ENCODE results near the gene ATP13A4. TPM values are rescaled to one million over a fixed set of nuclear protein-coding genes. Genes with fewer than 3 reads are reported as not detected.

ATP13A4 gene
- total and polyA plus RNA-seq, 8 donors = 5.7 to 15.7 (median 9.8) TPM

DNA sequence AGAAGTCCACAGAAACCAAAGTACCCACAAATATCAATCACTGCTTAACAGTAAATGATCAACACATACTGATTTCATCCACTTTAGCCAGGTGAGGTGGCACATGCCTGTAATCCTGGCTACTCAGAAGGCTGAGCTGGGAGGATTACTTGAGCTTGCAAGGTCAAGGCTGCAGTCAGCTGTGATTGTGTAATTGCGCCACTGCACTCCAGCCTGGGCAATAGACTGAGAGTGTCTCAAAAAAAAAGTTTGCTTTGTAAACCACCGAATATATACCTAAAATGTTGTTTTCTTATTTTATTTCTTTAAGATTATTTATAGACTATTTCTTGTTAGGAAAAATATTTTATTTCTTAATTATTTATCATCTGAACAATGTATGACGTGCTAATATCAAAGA lies 8.7 kb upstream of the ATP13A4 start:
- H3K4me3 ChIP-seq = no peak overlapping the region
- peak; percentile 77 to 91 (median 90) for ATAC-seq
- TF ChIP-seq, protein P1, sequence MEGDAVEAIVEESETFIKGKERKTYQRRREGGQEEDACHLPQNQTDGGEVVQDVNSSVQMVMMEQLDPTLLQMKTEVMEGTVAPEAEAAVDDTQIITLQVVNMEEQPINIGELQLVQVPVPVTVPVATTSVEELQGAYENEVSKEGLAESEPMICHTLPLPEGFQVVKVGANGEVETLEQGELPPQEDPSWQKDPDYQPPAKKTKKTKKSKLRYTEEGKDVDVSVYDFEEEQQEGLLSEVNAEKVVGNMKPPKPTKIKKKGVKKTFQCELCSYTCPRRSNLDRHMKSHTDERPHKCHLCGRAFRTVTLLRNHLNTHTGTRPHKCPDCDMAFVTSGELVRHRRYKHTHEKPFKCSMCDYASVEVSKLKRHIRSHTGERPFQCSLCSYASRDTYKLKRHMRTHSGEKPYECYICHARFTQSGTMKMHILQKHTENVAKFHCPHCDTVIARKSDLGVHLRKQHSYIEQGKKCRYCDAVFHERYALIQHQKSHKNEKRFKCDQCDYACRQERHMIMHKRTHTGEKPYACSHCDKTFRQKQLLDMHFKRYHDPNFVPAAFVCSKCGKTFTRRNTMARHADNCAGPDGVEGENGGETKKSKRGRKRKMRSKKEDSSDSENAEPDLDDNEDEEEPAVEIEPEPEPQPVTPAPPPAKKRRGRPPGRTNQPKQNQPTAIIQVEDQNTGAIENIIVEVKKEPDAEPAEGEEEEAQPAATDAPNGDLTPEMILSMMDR (IDR thresholded peaks at IDR 0.05) = no peak
- FAIRE-seq = no peak
- peak in 2 of 6 donors; percentile 27 to 41 for DNase-seq
- 45 to 54% methylated on average over 3 of the region's 3 CpGs for whole genome bisulfite sequencing, 2 donors
- H3K27ac ChIP-seq = peak overlapping the region in 2 of 4 donors; percentile 6 to 10
- H3K9me3 ChIP-seq = no peaks in the 10 kb centered on the region
- H3K4me1 ChIP-seq = peaks cover 0 to 10% (median 10%) of the 10 kb centered on the region in 3 donors
- H3K27me3 ChIP-seq = no peaks in the 10 kb centered on the region
- intact Hi-C loops (cut with DNase I) = loop anchor here in 1 of 3 donors (5.0 kb wide), 1 partner anchor 101 kb away; no protein-coding TSS in a partner anchor
- H3K36me3 ChIP-seq = no peaks in the 10 kb centered on the region

DNA sequence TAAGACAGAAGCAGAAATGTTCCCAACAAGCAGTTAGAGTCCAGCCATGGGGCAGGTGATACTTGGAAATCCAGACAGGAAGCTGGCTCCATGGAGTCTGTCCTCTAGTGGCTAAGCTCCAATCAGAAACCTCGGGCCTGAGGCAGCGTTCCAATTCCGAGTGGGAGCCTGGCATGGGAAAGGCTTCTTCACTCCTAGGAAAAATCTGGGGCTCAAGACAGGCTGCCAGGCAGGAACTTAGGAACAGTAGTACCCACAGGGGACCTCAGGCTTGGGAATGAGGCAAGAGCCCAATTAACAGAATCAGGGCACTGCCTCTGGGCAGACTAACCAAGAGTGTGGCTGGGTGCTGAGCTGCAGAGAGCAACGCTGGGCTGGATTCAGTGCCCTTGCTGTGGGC lies 6.2 kb upstream of the ATP13A4 start:
- H3K27ac ChIP-seq = no peak overlapping the region
- H3K27me3 ChIP-seq = no peaks in the 10 kb centered on the region
- H3K4me1 ChIP-seq = peaks cover 0 to 32% (median 25%) of the 10 kb centered on the region in 3 donors
- no peaks in the 10 kb centered on the region for H3K9me3 ChIP-seq
- TF ChIP-seq, protein P1 (IDR thresholded peaks at IDR 0.05) = no peak
- FAIRE-seq (no peak), DNase-seq (no peak), ATAC-seq (no peak)
- H3K36me3 ChIP-seq = no peaks in the 10 kb centered on the region
- WGBS, 2 donors = 60 to 64% methylated on average over 4 of the region's 4 CpGs
- H3K4me3 ChIP-seq = no peak overlapping the region
- intact Hi-C loops (cut with DNase I) = loop anchor here in 1 of 3 donors (5.0 kb wide), 1 partner anchor 99 kb away; no protein-coding TSS in a partner anchor

DNA sequence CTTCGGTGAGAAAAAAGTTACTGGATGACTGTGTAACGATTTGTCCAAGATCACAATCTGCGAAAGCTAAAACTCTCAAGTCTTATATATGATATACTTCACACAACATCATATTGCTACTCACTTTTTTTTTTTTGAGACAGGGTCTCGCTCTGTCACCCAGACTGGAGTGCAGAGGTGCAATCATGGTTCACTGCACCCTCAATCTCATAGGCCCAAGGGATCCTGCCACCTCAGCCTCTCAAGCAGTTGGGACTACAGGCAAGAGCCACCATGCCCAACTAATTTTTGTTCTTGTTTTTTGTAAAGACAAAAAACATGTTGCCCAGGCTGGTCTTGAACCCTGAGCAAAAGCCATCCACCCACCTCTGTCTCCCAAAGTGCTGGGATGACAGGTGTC lies 5.4 kb upstream of the ATP13A4 start:
- TF ChIP-seq, protein P1 (IDR thresholded peaks at IDR 0.05) = no peak
- no peak for ATAC-seq

DNA sequence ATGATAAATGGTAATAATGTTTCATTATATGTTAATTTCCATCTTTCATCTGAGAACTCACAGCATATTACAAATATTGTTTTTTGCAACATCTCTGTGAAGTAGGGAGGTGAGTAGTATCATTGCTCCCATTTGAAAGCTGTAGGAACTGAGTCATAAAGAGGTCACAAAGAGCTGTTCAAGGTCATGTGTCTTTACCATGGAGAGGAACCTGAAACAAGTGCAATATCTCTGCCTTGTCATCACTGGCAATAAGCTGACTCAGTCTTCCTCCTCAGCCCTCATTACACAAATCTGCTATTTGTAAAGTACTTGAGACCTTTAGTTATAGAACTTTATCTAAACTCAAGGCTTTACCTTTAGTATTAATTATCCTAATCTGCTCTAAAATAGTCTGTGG lies 4.4 kb upstream of the ATP13A4 start:
- no peak for FAIRE-seq
- intact Hi-C loops (cut with DNase I) = no loop called here

More for the DNA sequence above, 5.4 kb upstream of the ATP13A4 start:
- intact Hi-C loops (cut with DNase I) = loop anchor here in 1 of 3 donors (5.0 kb wide), 1 partner anchor 98 kb away; no protein-coding TSS in a partner anchor
- DNase-seq = no peak
- Histone ChIP-seq H3K4me1 (peaks cover 0 to 32% (median 29%) of the 10 kb centered on the region in 3 donors), H3K27ac (no peak overlapping the region), H3K36me3 (no peaks in the 10 kb centered on the region), H3K9me3 (no peaks in the 10 kb centered on the region), H3K27me3 (no peaks in the 10 kb centered on the region), H3K4me3 (no peak overlapping the region)
- 87 to 95% methylated on average over 4 of the region's 4 CpGs for WGBS, 2 donors
- FAIRE-seq = no peak

DNA sequence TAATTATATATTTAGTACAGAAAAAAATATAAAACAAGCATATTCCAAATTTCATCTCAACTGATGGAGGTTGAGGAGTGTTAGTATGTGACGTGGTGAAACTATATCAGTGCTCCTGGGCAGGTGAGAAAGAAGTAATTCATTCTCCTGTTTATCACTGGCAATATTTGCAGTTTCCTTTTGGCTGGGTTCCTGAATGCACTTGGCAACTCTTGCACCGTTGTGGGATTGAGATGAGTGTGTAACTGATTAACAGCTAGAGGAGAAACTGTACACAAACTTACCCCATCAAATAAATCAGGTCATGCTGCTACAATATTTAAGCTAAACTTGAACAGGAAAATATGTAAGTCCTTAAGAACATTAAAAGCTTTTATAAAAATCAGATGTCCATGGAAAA lies 2.1 kb upstream of the ATP13A4 start:
- TF ChIP-seq, protein P1 (IDR thresholded peaks at IDR 0.05) = no peak
- Histone ChIP-seq H3K36me3 (no peaks in the 10 kb centered on the region), H3K4me1 (peaks cover 0 to 24% (median 23%) of the 10 kb centered on the region in 3 donors), H3K4me3 (no peak overlapping the region), H3K27me3 (no peaks in the 10 kb centered on the region), H3K9me3 (no peaks in the 10 kb centered on the region), H3K27ac (peak overlapping the region in 2 of 4 donors; percentile 57 to 65)
- 4 to 5% methylated on average over 2 of the region's 2 CpGs for WGBS, 2 donors
- intact Hi-C loops (cut with DNase I) = no loop called here
- FAIRE-seq (peak; percentile 87), ATAC-seq (peak; percentile 82 to 89 (median 87)), DNase-seq (peak in 4 of 6 donors; percentile 63 to 86 (median 78))

More for the DNA sequence above, 4.4 kb upstream of the ATP13A4 start:
- TF ChIP-seq, protein P1 (IDR thresholded peaks at IDR 0.05) = no peak
- Histone ChIP-seq H3K4me1 (peaks cover 0 to 32% (median 31%) of the 10 kb centered on the region in 3 donors), H3K9me3 (no peaks in the 10 kb centered on the region), H3K4me3 (no peak overlapping the region), H3K36me3 (no peaks in the 10 kb centered on the region), H3K27me3 (no peaks in the 10 kb centered on the region), H3K27ac (no peak overlapping the region)
- no peak for DNase-seq
- no peak for ATAC-seq

Data from pancreas (tissue), 10 donors.